ENCODE measurements around the gene CRIP2.

DNA sequence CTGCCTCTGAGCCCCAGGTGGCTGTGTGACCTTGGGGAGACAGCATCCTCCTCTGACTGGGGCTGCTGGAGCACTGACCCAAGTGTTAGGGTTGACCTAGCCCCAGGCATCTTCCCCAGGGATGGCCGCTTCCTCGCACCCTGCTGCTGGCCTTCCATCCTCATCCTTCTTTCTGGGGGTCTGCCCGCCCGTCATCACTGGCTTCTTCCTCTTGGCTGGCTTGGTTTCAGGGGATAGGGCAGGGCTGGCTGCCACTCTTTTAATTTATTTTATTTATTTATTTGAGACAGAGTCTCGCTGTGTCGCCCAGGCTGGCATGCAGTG lies 19.9 kb downstream of the CRIP2 start:
- TF ChIP-seq RAD21 (IDR thresholded peaks at IDR 0.05; ENCODE audit: low read depth) (no peak), NFIC (IDR thresholded peaks at IDR 0.05) (no peak), YY1 (IDR thresholded peaks at IDR 0.05; ENCODE audit: low read depth) (no peak), REST (IDR thresholded peaks at IDR 0.05; ENCODE audit: low read depth) (no peak), TAF1 (IDR thresholded peaks at IDR 0.05; ENCODE audit: low read depth) (no peak), EGR1 (IDR thresholded peaks at IDR 0.05) (no peak), TCF12 (IDR thresholded peaks at IDR 0.05; ENCODE audit: low read depth) (no peak), CREB1 (IDR thresholded peaks at IDR 0.05; ENCODE audit: low read depth) (no peak)

Data from Ishikawa (cell line).